ENCODE results near the gene PIAS1.
A peak's percentile ranks its signal among the peaks of the same experiment; 100 is the strongest.
"Not testable (repeated sequence)": the region's sequence is repeated elsewhere in the genome, so short reads cannot be mapped to it uniquely, and the experiment has no call there.

PIAS1 gene

GRCh38 chr15:68218847-68219798 is 165.0 kb downstream of the PIAS1 start:
- DNase-seq (ENCODE audit: low read depth): no peak

DNA sequence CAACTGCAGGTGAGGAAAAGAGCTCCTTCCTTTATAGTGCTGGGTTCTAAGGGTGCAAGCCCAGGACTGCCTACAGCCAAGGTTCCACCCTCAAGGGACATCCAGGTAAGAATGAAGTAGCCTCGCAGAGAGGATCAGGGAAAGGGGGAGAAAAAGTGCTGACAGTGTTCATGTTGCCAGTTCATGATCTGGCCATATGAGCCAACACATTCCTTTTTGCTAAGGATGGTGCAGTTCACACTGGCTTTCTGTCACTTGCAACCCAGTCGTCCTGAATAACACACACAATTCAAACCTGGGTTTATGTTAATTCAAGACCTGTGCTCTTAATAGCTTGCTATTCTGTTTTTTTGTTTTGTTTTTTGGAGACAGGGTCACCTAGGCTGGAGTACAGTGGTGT is 166.4 kb downstream of the PIAS1 start:
- DNase-seq (ENCODE audit: low read depth): no peak

DNA sequence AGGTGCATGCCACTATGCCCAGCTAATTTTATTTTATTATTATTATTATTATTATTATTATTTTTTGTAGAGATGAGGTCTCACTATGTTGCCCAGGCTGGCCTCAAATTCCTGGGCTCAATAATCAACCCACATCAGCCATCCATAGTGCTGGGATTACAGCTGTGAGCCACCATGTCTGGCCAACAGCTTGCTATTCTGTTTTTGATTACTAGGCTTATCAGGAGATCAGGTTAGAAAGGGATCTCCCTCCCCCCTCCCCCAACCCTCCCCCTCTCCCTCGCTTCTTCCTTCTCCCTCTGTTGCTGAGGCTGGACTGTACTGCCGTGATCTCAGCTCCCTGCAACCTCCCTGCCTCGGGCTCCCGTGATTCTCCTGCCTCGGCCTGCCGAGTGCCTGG is 166.9 kb downstream of the PIAS1 start:
- no peak for DNase-seq (ENCODE audit: low read depth)

GRCh38 chr15:68221530-68222431 is 167.7 kb downstream of the PIAS1 start:
- DNase-seq (ENCODE audit: low read depth): not testable (repeated sequence)

- DNase-seq (ENCODE audit: low read depth): not testable (repeated sequence)
Observed at GRCh38 chr15:68222432-68222743, 168.3 kb downstream of the PIAS1 start.

GRCh38 chr15:68223171-68223570 is 169.1 kb downstream of the PIAS1 start:
- no peak for DNase-seq (ENCODE audit: low read depth)

GRCh38 chr15:68224108-68224507 is 170.0 kb downstream of the PIAS1 start:
- no peak for DNase-seq (ENCODE audit: low read depth)

DNA sequence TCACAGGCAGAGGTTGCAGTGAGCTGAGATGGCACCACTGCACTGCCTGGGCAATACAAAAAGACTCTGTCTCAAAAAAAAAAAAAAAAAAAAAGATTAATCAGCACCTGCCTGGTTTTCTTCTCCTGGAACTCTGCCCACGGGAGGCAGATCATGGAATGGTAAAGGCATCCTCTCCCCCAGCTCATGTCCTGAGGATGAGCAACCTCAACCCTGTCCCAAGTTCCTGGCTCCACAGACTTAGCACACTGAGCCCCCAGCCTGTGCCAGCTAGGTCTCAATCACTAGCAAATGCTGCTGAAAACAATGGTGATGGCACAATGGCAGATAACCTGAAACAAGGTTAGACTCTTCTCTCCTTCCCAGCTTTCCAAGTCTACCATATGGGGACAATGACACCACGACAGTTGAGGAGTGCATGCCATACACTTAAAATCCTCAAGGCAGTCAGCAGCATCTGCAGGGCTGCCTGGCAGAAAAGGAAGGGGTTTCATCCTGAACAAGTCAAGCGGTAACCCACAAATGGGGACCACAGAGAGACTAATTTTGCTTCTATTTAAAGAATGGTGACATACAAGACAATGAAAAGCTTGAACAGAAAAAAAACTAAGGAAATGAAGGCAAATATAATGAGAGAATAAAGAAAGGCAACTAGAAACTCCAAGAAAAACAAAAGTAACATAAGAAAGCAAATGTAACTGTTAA is 170.6 kb downstream of the PIAS1 start:
- no peak for DNase-seq (ENCODE audit: low read depth)

DNA sequence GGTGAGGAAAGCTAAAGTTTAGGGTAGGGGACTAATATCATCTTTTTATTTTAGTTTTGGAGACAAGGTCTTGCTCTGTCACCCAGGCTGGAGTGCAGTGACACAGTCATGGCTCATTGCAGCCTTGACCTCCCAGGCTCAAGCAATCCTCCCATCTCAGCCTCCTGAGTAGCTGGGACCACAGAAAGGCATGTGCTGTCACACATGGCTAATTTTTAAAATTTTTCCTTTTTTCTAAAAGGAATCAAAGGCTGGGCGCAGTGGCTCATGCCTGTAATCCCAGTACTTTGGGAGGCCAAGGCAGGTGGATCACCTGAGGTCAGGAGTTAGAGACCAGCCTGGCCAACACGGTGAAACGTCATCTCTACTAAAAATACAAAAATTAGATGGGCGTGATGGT is 171.3 kb downstream of the PIAS1 start:
- not testable (repeated sequence) for DNase-seq (ENCODE audit: low read depth)

DNA sequence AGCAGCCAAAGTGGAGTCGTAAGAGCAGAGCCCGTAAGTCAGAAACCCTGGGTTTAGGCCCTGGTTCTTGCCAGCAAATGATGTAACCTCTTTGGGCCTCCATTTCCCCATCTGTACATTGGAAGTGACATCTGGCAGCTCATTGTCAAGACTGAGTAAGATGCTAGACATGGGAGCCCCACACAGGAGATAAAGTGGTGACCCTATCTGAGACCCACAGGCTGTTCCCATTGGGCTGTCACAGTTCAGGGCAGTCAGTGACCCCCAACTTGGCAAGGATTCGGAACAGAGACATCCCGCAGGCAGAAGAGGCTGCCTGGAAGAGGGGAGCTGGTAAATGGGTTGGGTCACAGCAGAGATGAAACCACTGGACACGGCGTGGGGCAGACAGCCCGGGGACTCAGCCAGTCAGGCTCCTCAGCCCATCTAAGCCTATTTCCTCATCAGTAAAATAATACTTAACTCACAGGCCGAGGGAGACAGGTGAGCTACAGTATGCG is 173.6 kb downstream of the PIAS1 start:
- DNase-seq (ENCODE audit: low read depth): no peak

- no peak for DNase-seq (ENCODE audit: low read depth)
Observed at GRCh38 chr15:68228143-68228970, 174.2 kb downstream of the PIAS1 start.

DNA sequence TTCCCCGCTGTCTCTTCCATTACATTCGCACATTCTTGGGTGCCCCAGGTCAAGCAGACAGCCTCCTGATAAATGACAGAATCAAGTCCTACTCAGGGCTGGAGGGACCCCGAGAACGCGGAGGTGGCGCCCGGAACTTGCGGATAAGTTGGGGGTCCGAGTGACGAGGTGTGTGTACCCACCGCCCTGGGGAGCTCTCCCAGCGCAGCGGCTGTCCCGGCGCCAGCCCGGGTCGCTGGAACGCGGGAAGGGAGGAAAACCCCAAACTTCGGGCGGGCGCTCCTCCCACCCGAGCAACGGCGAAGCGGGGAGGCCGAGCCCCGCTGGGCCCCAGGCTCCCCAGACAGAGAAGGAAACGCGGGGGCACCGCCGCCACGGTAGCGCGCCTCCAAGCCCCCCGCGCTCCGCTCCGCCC is 174.9 kb downstream of the PIAS1 start:
- no peak for DNase-seq (ENCODE audit: low read depth)

DNA sequence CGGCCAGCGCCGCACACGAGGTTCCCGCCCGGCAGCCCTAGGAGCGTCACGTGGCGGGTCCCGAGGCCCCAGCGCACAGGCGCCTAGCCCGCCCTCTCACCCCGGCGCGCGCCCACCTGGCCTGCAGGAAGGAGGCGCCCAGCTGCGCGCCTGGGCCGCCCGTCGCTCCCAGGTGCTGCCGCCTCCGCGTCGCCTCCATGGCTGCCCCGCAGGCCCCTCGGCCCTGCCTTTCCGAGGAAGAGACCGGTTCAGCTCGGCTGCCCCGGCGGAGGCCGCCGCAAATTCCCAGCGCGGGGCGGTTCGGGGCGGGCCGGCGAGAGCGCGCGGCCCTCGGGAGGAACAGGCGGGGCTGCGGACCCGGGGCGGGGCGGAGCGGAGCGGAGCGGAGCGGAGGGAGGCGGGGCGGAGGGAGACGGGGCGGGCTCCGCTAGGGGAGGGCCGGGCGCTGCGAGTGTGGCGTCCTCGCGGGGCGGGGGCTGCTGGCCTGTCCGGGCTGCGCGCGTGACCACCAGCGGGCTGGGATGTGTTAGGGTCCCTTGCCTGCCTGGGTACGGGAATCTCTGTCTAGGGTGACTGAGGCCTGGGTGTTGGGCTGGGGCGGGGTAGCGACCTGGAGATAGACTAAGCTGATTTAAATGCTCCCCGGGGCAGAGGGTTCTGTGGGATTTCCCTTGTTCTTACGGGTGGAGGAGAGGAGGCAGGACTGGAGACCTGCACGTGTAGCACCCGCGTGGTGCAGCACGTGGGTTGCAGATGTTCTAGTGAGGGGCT is 175.5 kb downstream of the PIAS1 start, which contains the start of gene CLN6:
Gene CLN6 (minus strand): TSS at position 343 of the 771 bp plus-strand sequence. CDS start 144 bp downstream, at position 199.
- DNase-seq (ENCODE audit: low read depth): peak; percentile 78

DNA sequence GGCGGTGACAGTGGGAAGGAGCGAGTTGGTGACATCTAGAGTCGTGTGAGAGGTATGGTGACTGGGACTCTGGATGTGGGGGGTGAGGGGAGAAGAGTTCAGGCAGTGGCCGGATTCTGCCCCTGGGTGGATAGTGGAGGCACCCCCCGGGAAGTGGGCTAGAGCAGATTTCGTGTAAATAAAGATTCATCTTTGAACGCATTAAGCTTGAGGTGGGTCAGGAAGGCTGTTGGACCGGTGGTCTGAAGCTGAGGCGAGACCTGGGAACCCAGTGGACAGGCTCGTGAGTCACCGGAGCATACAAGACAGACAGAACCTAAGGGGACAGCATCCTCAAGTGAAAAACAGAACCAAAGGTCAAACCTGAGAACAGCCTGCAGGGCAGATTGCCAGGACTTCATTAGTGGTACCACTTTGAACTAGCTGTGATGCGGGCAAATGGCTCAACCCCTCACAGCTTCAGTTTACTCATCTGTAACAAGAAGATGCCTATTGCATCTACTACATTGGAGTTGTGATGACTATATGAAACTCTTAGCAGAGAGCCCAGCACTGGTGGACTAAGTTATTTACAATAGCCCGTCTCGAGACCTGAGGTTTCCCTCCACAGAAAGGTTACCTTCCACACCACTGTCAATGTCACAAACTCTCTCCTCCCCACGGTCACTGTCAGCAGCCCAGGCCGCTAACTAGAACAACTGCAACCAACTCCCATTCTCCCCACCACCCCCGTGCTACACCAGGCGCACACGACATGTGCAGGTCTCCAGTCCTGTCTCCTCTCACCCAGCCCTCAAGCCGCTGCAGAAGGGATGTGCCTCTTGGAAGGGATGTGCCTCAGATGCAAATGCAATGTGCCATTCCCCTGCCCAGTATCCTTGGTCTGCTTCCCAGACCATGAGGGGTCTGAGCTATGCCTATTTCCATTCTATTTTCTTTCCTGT is 176.3 kb downstream of the PIAS1 start:
- no peak for DNase-seq (ENCODE audit: low read depth)

DNA sequence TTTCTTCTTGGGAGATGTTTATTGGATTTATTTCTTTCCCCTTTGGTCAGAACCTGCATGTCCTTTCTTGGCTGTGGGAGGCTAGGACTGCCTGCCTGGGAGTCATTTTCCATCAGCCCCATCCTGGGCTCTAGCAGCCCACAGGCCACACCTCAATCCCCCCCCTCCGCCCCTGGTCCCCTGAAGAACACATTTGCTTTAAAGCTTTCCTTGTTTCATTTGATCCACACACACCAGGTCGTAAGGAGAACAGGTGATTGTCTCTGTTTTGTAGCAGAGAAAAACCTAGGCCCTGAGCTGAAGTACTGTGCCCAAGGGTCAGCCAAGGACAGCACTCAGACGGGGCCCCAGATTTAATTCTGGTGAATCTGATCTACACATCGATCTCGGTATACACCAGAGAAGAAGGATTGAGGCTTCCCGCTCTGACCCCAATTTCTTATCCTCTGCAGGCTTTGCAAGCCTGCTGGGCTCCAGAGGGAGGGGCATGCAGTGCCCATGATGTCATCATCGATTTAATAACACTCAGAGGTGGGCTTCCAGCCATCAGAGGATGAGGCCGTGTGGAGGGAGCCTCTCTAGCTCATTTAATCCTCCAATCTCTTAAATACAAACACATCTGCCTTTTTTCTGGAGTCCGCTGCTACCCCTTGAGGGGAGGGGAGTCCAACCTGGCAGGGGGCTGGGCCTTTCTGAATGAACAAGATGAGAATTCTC is 177.1 kb downstream of the PIAS1 start:
- DNase-seq (ENCODE audit: low read depth): no peak

DNA sequence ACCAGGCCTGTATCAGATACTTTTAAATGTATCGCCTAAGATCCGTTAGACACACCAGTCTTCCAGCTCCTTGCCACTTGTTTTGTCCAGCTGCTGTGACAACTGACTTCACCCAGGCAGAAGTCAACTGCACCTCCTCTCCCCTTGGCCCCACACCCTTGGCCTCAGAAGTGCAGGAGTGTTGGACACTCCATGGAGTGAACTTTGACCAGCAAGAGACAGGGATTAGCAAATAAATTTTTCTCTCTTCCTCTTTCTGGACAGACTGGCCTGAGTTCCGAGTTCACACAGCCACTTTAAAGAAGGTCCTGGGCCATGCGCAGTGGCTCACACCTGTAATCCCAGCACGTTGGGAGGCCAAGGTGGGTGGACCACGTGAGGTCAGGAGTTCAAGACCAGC is 178.3 kb downstream of the PIAS1 start:
- DNase-seq (ENCODE audit: low read depth): no peak

DNA sequence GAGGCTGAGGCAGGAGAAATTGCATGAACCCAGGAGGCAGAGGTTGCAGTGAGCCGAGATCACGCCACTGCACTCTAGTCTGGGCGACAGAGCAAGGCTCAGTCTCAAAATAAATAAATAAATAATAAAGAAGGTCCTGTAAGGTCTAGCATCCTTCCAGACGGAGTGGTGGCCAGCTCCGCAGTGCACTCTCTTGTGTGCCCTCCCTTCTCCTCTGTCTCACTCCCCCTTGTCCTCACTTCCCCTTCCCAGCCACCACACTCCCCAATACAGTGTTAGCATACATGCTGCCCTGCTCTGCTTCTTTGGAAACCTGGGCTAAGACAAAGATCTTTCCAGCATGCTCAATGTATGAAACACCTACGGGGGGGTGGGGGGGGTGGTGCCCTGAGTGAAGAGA is 178.8 kb downstream of the PIAS1 start:
- no peak for DNase-seq (ENCODE audit: low read depth)

DNA sequence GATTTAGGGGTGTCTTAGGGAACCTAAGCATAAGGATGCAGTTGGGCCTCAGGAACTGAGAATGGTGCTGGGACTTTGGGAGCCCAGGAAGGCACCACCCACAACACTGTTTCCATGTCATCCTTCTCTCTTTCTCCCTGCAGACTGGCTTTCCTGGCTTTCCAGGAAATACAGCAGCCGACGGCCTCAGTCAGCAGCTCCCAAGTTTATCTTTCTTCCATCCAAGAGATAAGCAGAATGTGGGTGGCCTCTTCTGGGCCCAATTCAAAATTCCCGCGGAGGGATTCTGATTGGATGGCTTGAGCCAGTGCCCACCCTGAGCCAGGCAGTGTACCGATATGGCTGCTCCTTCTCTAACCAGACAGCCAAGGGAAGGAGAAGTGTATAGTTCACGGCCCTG is 179.9 kb downstream of the PIAS1 start:
- DNase-seq (ENCODE audit: low read depth): no peak
